Lower leg skin (tissue), 3 donors: ENCODE data around the gene IER5.
"Not testable (repeated sequence)": the region's sequence is repeated elsewhere in the genome, so short reads cannot be mapped to it uniquely, and the experiment has no call there.

Source experiments
- POLR2A ChIP-seq, 2 donors: fragments of 450-650 bp; IDR thresholded peaks; one replicate each; pipeline ENCODE4 v1.6.1; 2016 to 2017; ENCODE audit warnings: antibody characterized with exemption in 2 of 2, mild to moderate bottlenecking in 1 of 2, moderate library complexity in 1 of 2
- TF ChIP-seq, protein P1 (sequence below), 3 donors: fragments of 450-650 bp; IDR thresholded peaks; one replicate each; pipeline ENCODE4 v1.5.1; 2016; ENCODE audit warnings: antibody characterized with exemption in 3 of 3, mild to moderate bottlenecking in 3 of 3, moderate library complexity in 2 of 3

DNA sequence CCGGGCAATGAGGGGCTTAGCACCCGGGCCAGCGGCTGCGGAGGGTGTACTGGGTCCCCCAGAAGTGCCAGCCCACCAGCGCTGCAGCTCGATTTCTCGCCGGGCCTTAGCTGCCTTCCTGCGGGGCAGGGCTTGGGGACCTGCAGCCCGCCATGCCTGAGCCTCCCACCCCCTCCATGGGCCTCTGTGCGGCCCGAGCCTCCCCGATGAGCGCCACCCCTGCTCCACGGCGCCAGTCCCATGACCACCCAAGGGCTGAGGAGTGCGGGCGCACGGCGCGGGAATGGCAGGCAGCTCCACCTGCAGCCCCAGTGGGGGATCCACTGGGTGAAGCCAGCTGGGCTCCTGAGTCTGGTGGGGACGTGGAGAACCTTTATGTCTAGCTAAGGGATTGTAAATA is 42.6 kb upstream of the IER5 start:
- not testable (repeated sequence) for TF ChIP-seq POLR2A (IDR thresholded peaks at IDR 0.05)
- TF ChIP-seq, protein P1, sequence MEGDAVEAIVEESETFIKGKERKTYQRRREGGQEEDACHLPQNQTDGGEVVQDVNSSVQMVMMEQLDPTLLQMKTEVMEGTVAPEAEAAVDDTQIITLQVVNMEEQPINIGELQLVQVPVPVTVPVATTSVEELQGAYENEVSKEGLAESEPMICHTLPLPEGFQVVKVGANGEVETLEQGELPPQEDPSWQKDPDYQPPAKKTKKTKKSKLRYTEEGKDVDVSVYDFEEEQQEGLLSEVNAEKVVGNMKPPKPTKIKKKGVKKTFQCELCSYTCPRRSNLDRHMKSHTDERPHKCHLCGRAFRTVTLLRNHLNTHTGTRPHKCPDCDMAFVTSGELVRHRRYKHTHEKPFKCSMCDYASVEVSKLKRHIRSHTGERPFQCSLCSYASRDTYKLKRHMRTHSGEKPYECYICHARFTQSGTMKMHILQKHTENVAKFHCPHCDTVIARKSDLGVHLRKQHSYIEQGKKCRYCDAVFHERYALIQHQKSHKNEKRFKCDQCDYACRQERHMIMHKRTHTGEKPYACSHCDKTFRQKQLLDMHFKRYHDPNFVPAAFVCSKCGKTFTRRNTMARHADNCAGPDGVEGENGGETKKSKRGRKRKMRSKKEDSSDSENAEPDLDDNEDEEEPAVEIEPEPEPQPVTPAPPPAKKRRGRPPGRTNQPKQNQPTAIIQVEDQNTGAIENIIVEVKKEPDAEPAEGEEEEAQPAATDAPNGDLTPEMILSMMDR (IDR thresholded peaks at IDR 0.05): not testable (repeated sequence)
